ENCODE results near the gene UBTD1.

The UBTD1 gene

GRCh38 chr10:97498841-97499560 is at the start of gene UBTD1:
Gene UBTD1 (plus strand): TSS chr10:97498924. CDS start chr10:97499204, 280 bp downstream.
- peak within 1 kb of the TSS; percentile 91 for H3K27ac ChIP-seq
- no peak for TF ChIP-seq ZFX (IDR thresholded peaks at IDR 0.05; ENCODE audit: borderline replicate concordance)
- TF ChIP-seq, protein P1, sequence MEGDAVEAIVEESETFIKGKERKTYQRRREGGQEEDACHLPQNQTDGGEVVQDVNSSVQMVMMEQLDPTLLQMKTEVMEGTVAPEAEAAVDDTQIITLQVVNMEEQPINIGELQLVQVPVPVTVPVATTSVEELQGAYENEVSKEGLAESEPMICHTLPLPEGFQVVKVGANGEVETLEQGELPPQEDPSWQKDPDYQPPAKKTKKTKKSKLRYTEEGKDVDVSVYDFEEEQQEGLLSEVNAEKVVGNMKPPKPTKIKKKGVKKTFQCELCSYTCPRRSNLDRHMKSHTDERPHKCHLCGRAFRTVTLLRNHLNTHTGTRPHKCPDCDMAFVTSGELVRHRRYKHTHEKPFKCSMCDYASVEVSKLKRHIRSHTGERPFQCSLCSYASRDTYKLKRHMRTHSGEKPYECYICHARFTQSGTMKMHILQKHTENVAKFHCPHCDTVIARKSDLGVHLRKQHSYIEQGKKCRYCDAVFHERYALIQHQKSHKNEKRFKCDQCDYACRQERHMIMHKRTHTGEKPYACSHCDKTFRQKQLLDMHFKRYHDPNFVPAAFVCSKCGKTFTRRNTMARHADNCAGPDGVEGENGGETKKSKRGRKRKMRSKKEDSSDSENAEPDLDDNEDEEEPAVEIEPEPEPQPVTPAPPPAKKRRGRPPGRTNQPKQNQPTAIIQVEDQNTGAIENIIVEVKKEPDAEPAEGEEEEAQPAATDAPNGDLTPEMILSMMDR (IDR thresholded peaks at IDR 0.05), result no peak

GRCh38 chr10:97450828-97451227 is 47.9 kb upstream of the UBTD1 start:
- H3K27ac ChIP-seq, result no peak overlapping the region
- TF ChIP-seq, protein P1 (IDR thresholded peaks at IDR 0.05), result no peak

GRCh38 chr10:97451605-97452004 is 47.1 kb upstream of the UBTD1 start:
- H3K27ac ChIP-seq, result no peak overlapping the region
- TF ChIP-seq, protein P1 (IDR thresholded peaks at IDR 0.05), result no peak
- no peak for TF ChIP-seq ZFX (IDR thresholded peaks at IDR 0.05; ENCODE audit: borderline replicate concordance)

DNA sequence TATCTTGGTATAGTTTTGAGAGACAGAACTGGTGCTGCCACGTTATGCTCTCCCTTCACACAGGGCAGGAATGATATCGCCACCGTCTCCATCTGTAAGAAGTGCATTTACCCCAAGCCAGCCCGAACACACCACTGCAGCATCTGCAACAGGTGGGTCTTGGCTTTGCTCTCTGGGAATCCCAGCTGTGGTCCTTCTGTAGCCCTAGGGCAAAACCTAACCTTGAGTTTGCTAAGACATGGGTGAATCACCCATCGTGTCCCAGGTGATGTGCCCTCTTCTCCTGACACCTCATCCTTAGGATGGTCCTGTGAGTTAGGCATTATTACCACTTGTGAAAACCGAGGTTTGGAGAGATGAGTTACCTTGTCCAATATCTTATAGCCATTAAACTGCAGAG is 46.4 kb upstream of the UBTD1 start:
- H3K27ac ChIP-seq, result no peak overlapping the region
- TF ChIP-seq, protein P1 (IDR thresholded peaks at IDR 0.05), result no peak
- TF ChIP-seq ZFX (IDR thresholded peaks at IDR 0.05; ENCODE audit: borderline replicate concordance), result no peak

GRCh38 chr10:97454330-97455036 is 44.2 kb upstream of the UBTD1 start:
- no peak overlapping the region for H3K27ac ChIP-seq
- no peak for TF ChIP-seq ZFX (IDR thresholded peaks at IDR 0.05; ENCODE audit: borderline replicate concordance)
- TF ChIP-seq, protein P1 (IDR thresholded peaks at IDR 0.05), result no peak

GRCh38 chr10:97456034-97456685 is 42.6 kb upstream of the UBTD1 start:
- TF ChIP-seq, protein P1 (IDR thresholded peaks at IDR 0.05), result no peak
- no peak for TF ChIP-seq ZFX (IDR thresholded peaks at IDR 0.05; ENCODE audit: borderline replicate concordance)
- H3K27ac ChIP-seq, result no peak overlapping the region

GRCh38 chr10:97456686-97457065 is 42.0 kb upstream of the UBTD1 start:
- H3K27ac ChIP-seq, result no peak overlapping the region
- TF ChIP-seq, protein P1 (IDR thresholded peaks at IDR 0.05), result no peak
- no peak for TF ChIP-seq ZFX (IDR thresholded peaks at IDR 0.05; ENCODE audit: borderline replicate concordance)

Measured in 22Rv1 (cell line).